NCI-H2107 treated with DMSO at 0.1 percent for 48 hours (cell line): Measurements from ENCODE around the gene ZNF17.
"Not testable (repeated sequence)": the region's sequence is repeated elsewhere in the genome, so short reads cannot be mapped to it uniquely, and the experiment has no call there.

Source experiments
- DNase-seq: peaks from one replicate; lab custom pipeline; 2025; ENCODE audit not compliant: unreplicated experiment; lab: John Stamatoyannopoulos, UW

The ZNF17 gene

DNA sequence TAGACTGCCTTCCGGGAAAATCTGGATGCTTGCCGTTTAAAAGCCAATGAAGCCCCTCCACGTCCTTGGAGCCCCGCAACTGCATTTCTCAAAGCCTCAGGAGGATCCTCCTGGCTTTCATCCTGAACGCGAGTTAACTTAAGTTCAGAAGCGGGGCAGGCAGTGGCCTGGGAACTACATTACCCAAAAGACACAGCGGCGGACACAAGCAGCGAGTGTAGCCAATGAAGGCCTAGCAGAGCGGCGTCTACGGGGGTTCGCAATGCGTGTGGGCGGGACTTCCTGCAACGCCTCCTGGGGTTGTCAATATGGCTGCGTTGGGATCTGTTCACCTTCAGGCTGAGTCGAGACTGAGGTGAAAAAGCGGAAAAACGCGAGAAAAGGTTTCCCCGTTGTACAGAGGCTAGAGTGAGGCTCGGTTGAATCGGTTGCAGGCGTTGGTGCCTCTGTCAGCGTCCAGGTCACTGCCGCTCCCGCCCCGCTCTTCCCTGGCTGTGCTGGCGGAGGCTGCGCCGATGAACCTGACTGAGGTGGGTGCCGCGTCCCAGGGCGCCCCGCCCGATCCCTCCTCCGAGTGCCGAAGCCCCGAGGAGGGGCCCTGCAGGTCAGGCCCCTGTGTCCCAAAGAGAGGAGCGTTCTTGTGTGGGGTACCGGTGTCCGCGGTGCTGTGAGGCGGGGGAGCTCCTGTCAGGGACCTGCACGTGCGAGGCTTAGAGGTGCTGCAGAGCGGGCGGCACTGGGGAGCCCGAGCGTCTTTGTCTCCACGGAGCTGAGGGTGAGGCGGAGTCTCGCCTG is at the start of gene ZNF17:
Gene ZNF17, plus strand, starts transcription at position 285 of the 795 bp plus-strand sequence. CDS start 2,455 bp downstream, outside the sequence.
- peak; percentile 81 for DNase-seq

DNA sequence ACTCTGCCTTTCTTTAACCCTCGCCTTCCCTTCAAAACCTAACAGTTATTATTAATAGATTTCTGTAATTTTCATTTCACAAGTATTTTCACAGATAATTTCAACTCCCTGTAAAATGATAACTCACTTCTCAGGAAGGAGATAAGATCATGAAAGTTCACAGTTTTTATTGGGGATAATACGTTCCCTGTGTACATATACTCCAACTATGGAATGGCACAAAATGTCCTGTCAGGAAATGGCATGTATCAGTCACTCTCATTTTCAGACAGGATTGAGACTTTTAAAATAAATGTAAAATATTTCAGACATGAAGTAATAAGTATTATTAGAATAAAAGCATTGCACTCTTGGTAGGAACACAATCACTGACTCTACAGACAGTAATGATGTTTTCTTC is 48.5 kb upstream of the ZNF17 start:
- DNase-seq: no peak

DNA sequence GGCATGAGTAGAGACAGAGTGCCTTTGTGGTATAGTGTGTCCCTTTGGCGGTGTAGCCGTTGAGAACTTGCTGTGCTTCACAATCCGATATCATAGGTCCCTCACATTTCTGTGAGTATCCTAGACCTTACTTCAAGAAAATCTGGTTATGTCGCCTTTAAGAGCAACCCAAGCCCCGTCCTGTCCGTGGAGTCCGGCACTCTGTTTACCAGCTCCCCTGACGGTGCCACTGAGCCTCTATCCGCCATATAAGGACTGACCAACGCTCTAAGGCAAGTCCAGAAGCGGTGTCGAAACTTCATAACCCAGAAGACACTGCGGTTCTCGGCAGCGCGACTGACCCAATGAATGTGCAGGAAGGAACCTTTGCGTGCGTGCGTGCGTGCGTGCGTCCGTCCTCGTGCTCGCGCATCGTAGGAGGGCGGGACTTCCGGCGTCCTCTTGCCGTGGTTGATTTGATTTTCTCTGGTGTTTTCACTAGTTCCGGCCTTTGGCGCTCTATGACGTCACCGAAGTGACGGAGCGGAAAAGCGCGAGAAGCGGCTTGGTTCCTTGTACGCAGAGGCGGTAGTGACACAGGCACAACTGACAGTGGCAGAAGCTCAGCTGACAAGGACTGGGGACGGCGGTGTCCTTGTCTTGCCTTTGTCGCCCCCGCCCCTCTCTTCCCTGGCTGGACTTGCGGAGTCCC is 47.8 kb upstream of the ZNF17 start, which contains the start of the genes TRAPPC2B and ZNF547:
Gene TRAPPC2B, plus strand, starts transcription at position 555 of the 691 bp plus-strand sequence. CDS start 1,283 bp downstream, outside the sequence.
Gene ZNF547, plus strand, starts transcription at position 555 of the 691 bp plus-strand sequence. CDS start 5,005 bp downstream, outside the sequence.
- DNase-seq: peak; percentile 89

GRCh38 chr19:57363688-57364181 is 47.2 kb upstream of the ZNF17 start:
- no peak for DNase-seq

DNA sequence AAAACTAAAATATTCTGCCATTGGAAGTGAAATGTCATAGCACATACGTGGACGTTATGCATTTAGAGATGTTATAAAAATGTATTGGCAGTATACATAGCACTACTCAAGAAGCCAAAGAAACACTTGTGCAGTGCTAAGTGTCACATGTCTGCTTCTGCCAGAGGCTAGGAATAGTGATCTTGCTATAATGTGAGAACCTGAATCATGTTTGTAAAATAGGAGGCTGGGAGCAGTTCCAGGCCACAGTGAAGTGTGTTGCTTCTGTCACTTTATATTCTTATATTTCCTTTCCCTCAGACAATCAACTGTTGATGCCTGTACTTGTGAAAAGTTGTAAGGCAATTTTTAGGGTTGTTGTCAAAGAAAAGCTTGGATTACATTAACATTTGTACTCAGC is 44.2 kb upstream of the ZNF17 start:
- DNase-seq: no peak

GRCh38 chr19:57374179-57374578 is 36.8 kb upstream of the ZNF17 start:
- no peak for DNase-seq

DNA sequence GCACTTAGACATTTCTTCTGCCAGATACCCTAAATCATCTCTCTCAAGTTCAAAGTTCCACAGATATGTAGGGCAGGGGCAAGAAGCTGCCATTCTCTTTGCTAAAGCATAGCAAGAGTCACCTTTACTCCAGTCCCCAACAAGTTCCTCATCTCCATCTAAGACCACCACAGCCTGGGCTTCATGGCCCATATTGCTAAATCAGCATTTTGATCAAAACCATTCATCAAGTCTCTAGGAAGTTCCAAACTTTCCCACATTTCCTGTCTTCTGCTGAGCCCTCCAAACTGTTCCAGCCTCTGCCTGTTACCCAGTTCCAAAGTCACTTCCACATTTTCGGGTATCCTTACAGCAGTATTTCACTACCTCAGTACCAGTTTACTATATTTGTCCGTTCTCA is 36.3 kb upstream of the ZNF17 start:
- not testable (repeated sequence) for DNase-seq

- no peak for DNase-seq
These were observed 34.8 kb upstream of the ZNF17 start for GRCh38 chr19:57376151-57376550.

DNA sequence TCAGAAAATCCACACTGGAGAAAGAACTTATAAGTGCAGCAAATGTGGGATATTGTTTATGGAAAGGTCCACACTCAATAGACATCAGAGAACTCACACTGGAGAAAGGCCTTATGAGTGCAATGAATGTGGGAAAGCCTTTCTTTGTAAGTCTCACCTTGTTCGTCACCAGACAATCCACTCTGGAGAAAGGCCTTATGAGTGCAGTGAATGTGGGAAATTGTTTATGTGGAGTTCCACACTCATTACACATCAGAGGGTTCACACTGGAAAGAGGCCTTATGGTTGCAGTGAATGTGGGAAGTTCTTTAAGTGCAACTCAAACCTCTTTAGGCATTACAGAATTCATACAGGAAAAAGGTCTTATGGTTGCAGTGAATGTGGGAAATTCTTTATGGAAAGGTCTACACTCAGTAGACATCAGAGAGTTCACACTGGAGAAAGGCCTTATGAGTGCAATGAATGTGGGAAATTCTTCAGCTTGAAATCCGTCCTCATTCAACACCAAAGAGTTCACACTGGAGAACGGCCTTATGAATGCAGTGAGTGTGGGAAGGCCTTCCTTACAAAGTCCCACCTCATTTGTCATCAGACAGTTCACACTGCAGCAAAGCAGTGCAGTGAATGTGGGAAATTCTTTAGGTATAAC is 33.3 kb upstream of the ZNF17 start:
- no peak for DNase-seq

GRCh38 chr19:57380923-57381322 is 30.0 kb upstream of the ZNF17 start:
- no peak for DNase-seq

- no peak for DNase-seq
These were observed 28.0 kb upstream of the ZNF17 start for GRCh38 chr19:57382806-57383488.

DNA sequence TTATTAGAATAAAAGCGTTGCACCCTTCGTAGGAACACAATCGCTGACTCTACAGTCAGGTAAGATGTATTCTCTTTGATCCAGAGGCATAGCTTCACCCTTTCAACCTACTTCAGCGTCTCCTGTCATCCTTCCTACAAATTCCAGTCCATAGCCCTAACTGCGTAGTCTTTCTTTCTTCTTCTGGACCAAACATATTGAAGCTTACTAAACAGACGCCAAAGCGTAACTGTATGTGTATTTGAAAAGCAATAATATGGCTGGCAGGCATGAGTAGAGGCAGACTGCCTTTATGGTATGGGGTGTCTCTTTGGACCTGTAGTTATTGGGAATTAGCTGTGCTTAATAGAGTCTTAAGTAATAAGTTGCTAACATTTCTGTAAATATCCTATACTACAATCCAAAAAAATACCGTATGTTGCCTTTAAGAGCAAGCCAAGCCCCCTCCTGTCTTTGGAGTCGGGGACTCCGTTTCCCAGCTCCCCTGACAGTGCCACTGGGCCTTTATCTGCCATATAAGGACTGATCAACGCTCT is 21.7 kb upstream of the ZNF17 start:
- DNase-seq: no peak

DNA sequence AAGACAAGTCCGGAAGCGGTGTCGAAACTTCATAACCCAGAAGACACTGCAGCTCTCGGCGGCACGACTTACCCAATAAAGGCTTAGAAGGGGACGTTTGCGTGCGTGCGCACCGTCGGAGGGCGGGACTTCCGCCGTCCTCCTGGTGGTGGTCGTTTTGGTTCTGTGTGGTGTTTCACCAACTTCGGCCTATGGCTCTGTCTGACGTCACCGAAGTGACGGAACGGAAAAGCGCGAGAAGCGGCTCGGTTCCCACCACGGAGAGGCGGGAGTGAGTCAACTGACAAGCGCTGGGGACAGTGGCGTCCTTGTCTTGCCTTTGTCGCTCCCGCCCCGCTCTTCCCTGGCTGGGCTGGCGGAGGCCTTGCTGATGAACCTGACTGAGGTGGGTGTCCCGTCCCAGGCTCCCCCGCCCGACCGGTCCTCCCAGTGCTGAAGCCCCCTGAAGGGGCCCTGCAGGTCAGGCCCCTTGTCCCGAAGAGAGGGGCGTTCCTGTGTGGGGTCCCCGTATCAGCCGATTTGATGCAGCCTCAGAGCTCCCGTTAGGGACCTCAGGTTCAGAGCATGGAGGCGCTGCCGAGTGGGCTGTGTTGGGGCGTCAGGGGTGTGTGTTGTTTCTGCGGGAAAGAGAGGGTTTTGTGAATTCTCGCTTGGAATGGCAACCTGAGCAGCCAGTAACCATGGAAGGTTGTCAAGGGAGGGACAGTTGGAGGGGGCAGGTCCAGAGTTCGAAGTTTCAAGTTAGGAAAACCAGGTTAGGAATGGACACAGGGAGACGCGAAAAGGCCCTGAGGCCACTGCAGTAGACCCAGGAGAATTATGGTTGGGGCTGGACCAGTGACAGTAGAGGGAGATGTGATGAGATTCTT is 21.0 kb upstream of the ZNF17 start, which contains the start of gene ZNF548:
Gene ZNF548, plus strand, starts transcription at position 125 of the 869 bp plus-strand sequence. Its CDS starts 246 bp downstream, at position 371.
- DNase-seq: peak; percentile 90

DNA sequence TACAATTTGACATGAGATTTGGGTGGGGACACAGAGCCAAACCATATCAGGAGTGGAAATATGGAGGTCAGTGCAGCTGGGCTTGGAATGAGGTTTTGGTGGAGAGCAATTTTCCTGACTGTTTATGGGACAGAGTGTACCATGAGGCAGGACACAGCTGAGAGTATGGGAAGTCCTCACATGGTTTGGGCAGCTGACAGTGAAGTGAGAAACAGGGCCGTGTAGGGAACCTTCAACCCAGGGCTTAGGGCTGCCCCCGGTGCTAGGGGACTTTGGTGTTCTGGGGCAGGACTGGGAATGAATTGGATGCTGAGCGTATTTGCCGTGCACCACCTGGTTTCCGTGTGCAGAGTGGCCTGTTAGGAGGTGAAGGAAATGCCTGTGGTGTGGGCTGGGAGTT is 15.3 kb upstream of the ZNF17 start:
- DNase-seq: no peak

- DNase-seq: no peak
These were observed 12.1 kb upstream of the ZNF17 start for GRCh38 chr19:57398868-57399267.

DNA sequence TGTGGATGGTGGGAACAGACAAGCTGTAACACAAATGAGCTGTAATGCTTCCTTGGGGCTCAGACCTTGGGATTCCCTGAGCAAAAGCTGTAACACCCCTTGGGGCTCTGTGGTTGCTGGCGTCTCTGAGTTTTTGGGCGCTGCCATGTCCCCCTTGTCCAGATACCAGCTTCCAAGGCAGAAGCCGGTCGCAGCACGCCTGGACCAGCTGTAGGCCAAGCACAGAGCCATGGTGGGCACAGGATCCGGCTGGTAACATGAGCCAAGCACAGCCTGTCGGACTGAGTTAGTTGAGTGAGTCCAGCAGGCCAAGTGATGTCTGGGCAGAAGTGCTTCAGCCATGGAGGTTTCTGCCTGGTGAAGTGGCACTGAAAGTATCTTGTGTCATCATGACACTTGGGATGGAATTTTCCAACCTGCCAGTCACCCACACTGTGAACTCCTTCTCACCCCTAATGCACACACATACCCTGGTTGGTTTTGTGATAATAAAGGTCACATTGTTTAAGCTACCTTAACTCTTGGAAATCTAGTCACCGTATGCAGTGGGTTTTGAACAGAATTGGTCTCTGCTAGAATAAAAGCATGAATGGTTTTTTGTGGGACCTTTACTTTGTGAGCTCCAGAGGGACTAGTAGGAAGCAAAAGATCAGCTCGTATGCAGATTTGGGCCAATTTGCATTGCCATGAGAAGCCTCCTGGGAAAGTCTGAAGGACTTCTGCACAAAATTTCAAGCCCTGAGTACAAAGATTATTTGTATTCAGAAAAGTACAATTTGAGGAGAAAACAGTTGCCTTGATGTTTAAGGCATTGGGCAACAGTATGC is 7.0 kb upstream of the ZNF17 start:
- DNase-seq: no peak

- DNase-seq: no peak
These were observed 4.3 kb upstream of the ZNF17 start for GRCh38 chr19:57406516-57407123.

- no peak for DNase-seq
These were observed 8.5 kb downstream of the ZNF17 start for GRCh38 chr19:57419439-57419838.
